Measurements from ENCODE around the gene ACKR3.

- TF ChIP-seq, protein P1, sequence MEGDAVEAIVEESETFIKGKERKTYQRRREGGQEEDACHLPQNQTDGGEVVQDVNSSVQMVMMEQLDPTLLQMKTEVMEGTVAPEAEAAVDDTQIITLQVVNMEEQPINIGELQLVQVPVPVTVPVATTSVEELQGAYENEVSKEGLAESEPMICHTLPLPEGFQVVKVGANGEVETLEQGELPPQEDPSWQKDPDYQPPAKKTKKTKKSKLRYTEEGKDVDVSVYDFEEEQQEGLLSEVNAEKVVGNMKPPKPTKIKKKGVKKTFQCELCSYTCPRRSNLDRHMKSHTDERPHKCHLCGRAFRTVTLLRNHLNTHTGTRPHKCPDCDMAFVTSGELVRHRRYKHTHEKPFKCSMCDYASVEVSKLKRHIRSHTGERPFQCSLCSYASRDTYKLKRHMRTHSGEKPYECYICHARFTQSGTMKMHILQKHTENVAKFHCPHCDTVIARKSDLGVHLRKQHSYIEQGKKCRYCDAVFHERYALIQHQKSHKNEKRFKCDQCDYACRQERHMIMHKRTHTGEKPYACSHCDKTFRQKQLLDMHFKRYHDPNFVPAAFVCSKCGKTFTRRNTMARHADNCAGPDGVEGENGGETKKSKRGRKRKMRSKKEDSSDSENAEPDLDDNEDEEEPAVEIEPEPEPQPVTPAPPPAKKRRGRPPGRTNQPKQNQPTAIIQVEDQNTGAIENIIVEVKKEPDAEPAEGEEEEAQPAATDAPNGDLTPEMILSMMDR (IDR thresholded peaks at IDR 0.05), result no peak
- TF ChIP-seq POLR2AphosphoS5 (IDR thresholded peaks at IDR 0.05), result no peak
- TF ChIP-seq POLR2A (IDR thresholded peaks at IDR 0.05), result no peak
Measured at GRCh38 chr2:236546561-236547002, 23.0 kb upstream of the ACKR3 start.

Data from breast epithelium (tissue), 3 donors.